Mesothelial cell of epicardium (in vitro differentiated cells): ENCODE results near the gene TRIOBP. TPM values are rescaled to one million over a fixed set of nuclear protein-coding genes. Genes with fewer than 3 reads are reported as not detected.

Experiments used
- DNase-seq, 2 experiments: peaks; one replicate each; pipeline ENCODE4 v3.0.0; 2021; ENCODE audit warnings: low spot score in 2 of 2; ENCODE audit not compliant: unreplicated experiment in 2 of 2
- H3K27ac Mint-ChIP-seq: 2 replicates; pipeline ENCODE4 v1.8.0; 2021; ENCODE audit warnings: mixed read lengths
- H3K27me3 Mint-ChIP-seq: 2 replicates; pipeline ENCODE4 v1.8.0; 2021; ENCODE audit warnings: low read depth, mixed read lengths
- H3K36me3 Mint-ChIP-seq: 2 replicates; pipeline ENCODE4 v1.8.0; 2021; ENCODE audit warnings: mixed read lengths
- H3K4me1 Mint-ChIP-seq: 2 replicates; pipeline ENCODE4 v1.8.0; 2021; ENCODE audit warnings: mixed read lengths
- H3K4me3 Mint-ChIP-seq: 2 replicates; pipeline ENCODE4 v1.8.0; 2021; ENCODE audit warnings: mild to moderate bottlenecking, moderate library complexity, mixed read lengths
- H3K9me3 Mint-ChIP-seq: 2 replicates; pipeline ENCODE4 v1.8.0; 2021; ENCODE audit warnings: mixed read lengths
- CTCF ChIP-seq: fragments of 200-600 bp; sonication (generic); IDR thresholded peaks from one replicate; pipeline ENCODE4 v1.5.0; 2021; ENCODE audit warnings: antibody characterized with exemption; ENCODE audit not compliant: unreplicated experiment
- total RNA-seq: library from RNA; stranded (reverse); gene quantifications from 3 replicates; pipeline ENCODE4 v1.2.1, GENCODE V29; 2021

The TRIOBP gene
- total RNA-seq, 1 donor from 2014 or later, result 76.1 TPM

GRCh38 chr22:37663521-37664140 is 33.2 kb upstream of the TRIOBP start:
- no peak overlapping the region for H3K4me3 Mint-ChIP-seq
- H3K4me1 Mint-ChIP-seq, result peaks cover 31% of the 10 kb centered on the region

DNA sequence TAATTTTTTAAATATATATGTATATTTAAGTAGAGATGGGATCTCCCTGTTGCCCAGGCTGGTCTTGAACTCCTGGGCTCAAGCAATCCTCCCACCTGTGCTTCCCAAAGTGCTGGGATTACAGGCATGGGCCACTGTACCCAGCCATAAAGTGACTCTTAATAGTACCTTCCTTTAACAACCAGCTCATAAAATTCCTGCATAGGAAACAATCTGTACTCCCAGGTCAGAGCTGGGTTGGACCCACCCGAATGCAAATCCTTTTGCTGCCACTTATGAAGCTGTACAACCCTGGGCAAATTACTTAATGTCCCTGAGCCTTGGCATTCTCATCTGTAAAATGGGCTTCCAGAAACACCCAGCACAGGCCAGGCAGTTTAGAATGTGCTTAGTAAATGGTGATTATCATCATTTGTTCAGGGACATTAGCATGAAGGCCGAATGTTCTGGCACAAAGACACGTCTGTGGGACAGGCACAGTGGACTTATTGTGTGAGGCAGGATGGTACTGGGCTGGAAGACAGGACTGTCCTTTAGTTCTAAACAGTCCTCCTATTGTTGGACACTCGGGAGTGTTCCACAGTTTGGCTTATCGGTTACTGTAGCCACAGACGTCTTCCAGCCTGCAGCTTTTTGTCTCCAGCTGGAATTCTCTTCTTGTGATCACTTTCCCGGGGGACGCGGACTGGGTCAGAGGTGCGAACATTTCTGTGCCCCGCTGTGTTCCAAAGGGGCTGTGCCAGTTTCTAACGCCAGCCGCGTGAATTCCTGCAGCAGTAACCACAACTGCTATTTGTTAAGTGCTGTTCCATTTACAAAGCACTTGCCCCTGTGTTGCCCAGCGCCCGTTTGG is 32.4 kb upstream of the TRIOBP start:
- Mint-ChIP-seq H3K9me3 (no peaks in the 10 kb centered on the region), H3K4me3 (no peak overlapping the region), H3K27me3 (no peaks in the 10 kb centered on the region), H3K4me1 (peaks cover 27% of the 10 kb centered on the region), H3K27ac (no peak overlapping the region), H3K36me3 (peaks cover 7% of the 10 kb centered on the region)
- no peak for TF ChIP-seq CTCF
- DNase-seq, result no peak

More at GRCh38 chr22:37663521-37664140, 33.2 kb upstream of the TRIOBP start:
- no peak for TF ChIP-seq CTCF
- no peaks in the 10 kb centered on the region for H3K27me3 Mint-ChIP-seq
- peaks cover 7% of the 10 kb centered on the region for H3K36me3 Mint-ChIP-seq
- no peaks in the 10 kb centered on the region for H3K9me3 Mint-ChIP-seq
- DNase-seq, result no peak
- H3K27ac Mint-ChIP-seq, result no peak overlapping the region

DNA sequence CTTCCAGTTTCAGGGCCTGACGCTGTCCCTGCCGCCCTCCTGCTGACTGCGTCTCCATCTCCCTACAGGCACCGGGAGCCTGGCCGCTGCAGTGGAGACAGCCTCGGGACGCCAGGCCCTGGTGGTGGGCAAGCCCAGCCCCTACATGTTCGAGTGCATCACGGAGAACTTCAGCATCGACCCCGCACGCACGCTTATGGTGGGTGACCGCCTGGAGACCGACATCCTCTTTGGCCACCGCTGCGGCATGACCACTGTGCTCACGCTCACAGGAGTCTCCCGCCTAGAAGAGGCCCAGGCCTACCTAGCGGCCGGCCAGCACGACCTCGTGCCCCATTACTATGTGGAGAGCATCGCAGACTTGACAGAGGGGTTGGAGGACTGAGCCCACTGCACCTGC is 31.4 kb upstream of the TRIOBP start:
- no peak for DNase-seq
- no peak overlapping the region for H3K4me3 Mint-ChIP-seq
- no peaks in the 10 kb centered on the region for H3K27me3 Mint-ChIP-seq
- no peak for TF ChIP-seq CTCF
- no peak overlapping the region for H3K27ac Mint-ChIP-seq
- H3K36me3 Mint-ChIP-seq, result peaks cover 7% of the 10 kb centered on the region
- peaks cover 17% of the 10 kb centered on the region for H3K4me1 Mint-ChIP-seq
- no peaks in the 10 kb centered on the region for H3K9me3 Mint-ChIP-seq

DNA sequence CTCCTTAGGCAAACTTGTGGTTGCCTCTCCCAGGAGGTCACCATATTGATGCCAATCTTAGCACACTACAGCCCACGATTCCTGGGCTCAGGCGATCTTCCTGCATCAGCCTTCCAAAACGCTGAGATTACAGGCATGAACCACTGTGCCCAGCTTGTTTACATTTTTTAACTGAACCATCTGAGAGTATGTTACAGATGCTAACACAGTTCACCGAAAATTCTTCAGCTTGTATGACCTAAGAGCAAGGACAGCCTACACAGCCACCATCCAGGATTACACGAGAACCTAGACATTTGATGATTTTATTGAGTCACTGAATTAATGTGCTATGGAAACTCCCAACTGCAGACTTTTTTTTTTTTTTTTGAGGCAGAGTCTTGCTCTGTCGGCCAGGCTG is 27.3 kb upstream of the TRIOBP start:
- H3K4me3 Mint-ChIP-seq, result no peak overlapping the region
- H3K27me3 Mint-ChIP-seq, result no peaks in the 10 kb centered on the region
- DNase-seq, result no peak
- peaks cover 2% of the 10 kb centered on the region for H3K4me1 Mint-ChIP-seq
- H3K9me3 Mint-ChIP-seq, result no peaks in the 10 kb centered on the region
- no peak overlapping the region for H3K27ac Mint-ChIP-seq
- TF ChIP-seq CTCF, result no peak
- H3K36me3 Mint-ChIP-seq, result peaks cover 7% of the 10 kb centered on the region

GRCh38 chr22:37672206-37672919 is 24.5 kb upstream of the TRIOBP start:
- no peaks in the 10 kb centered on the region for H3K36me3 Mint-ChIP-seq
- DNase-seq, result no peak
- H3K27me3 Mint-ChIP-seq, result no peaks in the 10 kb centered on the region
- H3K9me3 Mint-ChIP-seq, result no peaks in the 10 kb centered on the region
- H3K4me1 Mint-ChIP-seq, result peaks cover 19% of the 10 kb centered on the region
- H3K27ac Mint-ChIP-seq, result no peak overlapping the region
- TF ChIP-seq CTCF, result no peak
- H3K4me3 Mint-ChIP-seq, result no peak overlapping the region
